ENCODE results near the gene CKB.

The CKB gene

DNA sequence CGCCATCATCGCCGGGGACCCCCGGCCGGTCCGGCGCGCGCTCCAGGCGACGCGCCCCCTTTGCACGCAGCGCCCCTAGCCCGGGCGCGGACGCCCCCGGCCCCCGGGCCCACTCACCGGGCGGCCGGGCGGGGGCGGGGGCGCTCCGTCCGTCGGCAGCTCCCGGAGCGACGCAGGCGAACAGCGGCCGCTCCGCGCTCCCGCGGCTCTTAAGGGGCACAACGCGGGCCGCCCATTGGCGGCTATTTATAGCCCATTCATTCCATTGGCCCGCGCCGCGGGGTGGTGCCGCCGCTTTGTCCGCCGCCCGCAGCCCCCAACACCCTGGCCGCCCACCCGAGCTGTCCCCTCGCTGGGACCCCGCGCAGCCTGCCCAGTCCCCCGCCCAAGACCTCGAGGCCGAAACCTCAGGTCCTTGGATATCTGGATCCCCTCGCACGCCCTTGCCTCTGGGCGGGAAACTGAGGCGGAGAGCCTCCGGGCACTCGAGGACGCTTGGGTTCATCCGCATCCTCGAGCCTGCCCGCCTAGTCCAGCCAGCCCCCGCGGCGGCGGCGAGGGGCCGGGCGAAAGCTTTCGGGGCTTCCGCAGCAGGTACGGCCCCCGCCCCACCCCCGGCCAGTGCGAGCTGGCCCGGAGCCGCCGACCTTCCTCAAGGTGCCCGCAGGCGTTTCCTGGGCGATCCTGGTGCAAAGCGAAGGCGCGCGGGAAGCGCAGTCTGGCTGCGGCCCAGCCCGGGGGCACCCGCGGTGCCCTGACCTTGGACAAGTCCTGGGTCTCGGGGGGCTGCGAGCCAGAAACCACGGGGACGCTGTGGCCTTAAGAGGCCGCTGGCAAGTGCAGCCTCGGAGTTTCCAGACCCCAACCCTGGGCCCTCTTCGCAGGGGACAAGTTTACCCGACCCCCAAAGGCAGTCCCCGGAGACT is at the start of gene CKB:
TSS of gene CKB (minus strand) at position 182 of the 926 bp plus-strand sequence. CDS start 337 bp downstream, outside the sequence.
- DNase-seq (ENCODE audit: low read depth, low spot score): no peak

DNA sequence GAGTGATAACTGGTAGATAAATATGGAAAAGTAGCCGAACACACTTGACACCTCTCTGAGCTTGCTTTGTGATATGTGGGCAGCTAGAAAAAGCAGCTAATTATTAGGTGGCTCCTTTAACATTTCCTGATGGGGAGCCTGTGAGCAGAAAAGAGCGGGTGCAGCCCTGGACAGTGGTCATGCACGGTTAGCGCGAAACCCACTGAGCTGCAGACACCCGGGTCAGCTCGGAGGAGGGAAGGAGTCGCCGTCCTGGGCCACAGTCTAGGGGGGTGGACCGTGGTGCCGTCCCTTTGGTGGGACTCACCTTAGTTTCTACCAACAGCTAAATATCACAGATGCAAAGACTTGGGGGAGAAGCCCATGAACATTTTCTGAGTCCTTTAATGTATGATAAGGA is 46.8 kb upstream of the CKB start:
- no peak for DNase-seq (ENCODE audit: low read depth, low spot score)

DNA sequence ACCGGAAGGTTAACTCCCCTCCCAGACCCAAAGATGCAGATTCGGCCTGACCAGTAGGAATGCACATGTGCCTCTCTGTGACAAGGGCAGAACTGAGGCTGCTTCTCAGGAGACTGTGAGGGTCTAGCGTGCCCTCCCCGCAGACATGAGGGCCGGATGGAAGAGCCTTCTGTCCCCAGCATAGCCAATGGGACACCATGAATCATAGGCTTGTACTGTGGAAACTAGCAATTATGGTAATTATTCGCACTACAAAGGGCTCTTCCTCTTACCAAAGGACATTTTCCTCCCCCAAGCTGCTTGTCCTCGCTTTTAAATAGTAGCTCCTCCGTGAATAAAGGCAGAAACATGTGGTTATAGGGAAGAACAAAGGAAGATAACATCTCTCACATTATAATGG is 46.3 kb upstream of the CKB start:
- no peak for DNase-seq (ENCODE audit: low read depth, low spot score)

DNA sequence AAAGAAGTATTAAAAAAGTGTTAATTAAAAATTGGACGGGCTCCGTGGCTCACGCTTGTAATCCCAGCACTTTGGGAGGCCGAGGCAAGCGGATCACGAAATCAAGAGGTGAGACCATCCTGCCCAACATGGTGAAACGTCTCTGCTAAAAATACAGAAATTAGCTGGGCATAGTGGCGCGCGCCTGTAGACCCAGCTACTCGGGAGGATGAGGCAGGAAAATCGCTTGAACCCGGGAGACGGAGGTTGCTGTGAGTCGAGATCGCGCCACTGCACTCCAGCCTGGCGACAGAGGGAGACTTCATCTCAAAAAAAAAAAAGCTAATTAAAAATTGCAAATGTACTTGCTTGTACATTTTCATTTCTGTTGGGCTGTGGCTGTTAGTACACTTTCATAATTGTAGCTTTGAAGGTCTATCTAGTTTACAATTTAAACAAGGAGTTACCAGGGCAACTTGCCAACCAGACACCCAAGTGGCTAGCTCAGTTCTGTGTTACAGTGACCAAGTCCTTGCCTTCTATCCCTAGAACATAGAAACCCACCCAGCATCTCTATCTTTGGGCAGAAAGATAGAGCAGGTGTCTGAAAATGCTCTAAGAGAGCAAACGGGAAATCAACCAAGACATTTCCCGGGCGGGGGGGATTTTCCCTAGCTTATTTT is 41.3 kb upstream of the CKB start:
- no peak for DNase-seq (ENCODE audit: low read depth, low spot score)

DNA sequence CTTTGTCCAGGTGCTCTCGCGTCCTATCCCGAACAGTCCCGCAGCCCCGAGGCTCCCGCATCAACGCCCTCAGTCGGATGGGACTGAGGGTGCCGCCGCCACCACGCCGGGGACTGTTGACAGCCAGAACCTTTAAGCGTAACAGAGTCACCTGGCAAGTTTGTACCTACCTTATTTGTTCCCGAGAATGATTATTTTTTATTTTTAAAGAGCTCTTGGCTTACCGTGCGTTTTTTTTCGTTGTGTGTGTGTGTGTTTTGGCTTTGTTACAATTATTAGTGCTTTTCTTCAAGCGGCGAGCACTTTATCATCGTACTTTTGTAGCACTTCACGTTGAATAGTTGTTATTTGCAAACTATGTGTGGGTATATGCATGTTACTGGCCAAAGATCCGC is 40.6 kb upstream of the CKB start:
- no peak for DNase-seq (ENCODE audit: low read depth, low spot score)

DNA sequence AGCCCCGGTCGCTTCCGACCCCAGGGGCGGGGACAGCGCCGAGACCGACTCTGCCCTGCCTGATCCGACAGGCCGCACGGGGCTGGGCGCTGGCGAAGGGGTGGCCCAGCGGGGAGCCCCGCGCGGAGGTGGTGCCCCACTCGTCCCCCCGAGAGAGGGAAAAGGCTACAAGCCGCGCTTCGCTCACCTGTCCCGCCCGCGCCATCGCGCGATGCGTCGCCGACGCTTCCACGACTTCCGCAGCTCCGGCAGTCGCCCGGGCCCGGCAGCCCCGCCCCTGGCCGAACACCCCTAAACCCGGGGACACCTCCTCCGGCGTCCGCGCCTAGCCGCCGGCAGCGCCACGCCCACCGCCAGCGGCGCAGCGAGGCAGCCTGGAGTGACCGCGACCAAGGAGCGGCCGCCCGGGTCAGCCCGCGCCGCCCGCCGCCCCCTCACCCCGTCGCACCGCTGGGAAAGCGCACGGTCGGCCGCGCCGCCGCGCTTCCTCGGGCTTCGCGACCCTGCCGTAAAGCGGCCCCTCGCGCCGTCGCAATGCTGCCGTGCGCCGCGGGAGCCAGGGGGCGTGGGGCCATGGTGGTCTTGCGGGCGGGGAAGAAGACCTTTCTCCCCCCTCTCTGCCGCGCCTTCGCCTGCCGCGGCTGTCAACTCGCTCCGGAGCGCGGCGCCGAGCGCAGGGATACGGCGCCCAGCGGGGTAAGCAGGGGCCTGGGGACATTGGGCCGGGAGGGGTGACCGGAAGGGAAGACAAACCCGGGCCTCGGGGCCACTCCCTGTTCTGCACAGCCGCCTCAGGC is 40.0 kb upstream of the CKB start, which contains the start of the genes BAG5 and COA8:
TSS of gene BAG5 (minus strand) at position 229 of the 797 bp plus-strand sequence. CDS start 1,493 bp downstream, outside the sequence.
TSS of gene COA8 (plus strand) at position 532 of the 797 bp plus-strand sequence. CDS start at position 574, 42 bp downstream.
- no peak for DNase-seq (ENCODE audit: low read depth, low spot score)

DNA sequence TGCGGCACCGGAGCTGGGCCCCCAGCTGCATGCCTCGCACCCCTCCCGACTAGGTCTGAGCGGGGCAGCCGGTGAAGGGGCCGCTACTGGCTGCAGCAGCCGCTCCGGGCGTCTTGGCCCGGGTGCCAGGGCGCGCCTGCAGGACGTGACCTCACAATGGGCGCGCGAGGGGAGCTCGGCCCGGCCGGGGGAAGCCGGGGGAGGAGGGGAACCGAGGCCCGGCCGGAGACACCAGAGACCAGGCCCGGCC is 39.5 kb upstream of the CKB start:
- DNase-seq (ENCODE audit: low read depth, low spot score): no peak

DNA sequence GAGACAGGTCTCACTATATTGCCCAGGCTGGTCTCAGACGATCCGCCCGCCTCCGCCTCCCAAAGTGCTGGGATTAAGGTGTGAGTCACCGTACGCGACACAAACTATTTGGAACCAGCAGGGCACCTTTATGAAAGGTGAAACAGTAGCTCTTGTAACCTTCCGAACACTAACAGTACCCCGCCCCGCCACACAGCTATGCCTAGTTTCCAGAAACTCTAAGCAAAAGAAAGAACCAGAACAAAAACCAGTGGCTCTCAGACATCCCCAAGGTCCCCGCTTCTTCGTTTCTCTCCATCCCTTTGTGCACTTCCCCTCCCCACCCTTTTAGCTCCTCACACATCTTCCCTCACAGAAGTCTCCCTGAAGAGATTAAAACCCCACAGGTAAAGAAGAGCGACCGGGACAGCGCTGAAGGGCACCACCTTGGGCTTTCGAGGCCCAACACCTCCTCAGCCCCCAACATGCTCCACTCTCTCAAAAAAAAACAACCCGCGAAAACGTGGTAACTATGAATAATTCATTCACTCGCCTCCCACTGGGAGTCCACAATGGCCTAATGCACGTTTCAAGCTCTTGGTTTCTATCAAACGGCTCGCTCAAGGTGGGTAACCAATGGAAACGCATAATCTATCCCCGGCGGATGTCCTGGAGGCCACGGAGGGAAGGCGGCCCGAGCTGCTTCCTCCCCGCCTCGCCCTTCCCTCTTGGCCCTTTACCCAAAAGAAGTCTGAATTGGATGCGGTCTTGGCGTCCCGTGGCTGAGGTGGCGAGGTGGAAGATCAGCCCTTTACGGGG is 39.0 kb upstream of the CKB start:
- DNase-seq (ENCODE audit: low read depth, low spot score): no peak

DNA sequence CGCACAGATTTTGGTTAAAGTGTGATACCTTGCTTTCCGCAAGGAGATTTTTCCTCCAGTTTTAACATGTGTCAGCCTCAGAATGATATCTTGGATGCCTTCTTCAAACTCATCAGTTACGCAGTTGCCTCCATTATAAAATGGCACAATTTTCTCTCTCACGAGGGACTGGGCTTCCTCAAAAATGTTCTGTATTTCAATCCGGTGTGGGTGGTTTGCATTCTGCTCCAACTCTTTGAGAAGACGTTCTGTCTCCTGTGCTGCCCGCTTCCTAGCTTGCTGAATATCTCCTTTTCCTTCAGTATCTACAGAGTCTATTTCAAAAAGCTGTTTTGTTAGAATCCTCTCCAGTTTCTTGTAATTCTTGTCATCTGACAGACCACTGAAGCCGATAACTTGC is 38.1 kb upstream of the CKB start:
- no peak for DNase-seq (ENCODE audit: low read depth, low spot score)

DNA sequence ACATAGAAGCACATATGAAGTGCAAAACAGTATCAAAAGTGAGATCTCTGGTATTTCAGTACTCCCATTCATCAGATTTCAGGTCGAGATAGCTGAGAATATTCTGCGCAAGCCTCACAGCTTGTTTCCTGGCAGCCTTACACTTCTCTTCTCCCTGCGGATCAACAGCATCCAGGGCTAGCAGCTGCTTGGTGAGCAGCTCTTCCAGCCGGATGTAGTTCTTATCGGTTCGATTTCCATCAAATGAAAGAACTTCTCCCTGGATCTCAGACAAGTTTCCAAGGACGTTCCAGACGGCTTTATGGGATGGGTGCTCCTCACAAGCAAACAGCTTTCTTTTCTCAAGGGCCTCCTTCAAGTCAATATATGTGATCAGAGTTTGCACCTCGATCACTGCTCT is 37.1 kb upstream of the CKB start:
- no peak for DNase-seq (ENCODE audit: low read depth, low spot score)

DNA sequence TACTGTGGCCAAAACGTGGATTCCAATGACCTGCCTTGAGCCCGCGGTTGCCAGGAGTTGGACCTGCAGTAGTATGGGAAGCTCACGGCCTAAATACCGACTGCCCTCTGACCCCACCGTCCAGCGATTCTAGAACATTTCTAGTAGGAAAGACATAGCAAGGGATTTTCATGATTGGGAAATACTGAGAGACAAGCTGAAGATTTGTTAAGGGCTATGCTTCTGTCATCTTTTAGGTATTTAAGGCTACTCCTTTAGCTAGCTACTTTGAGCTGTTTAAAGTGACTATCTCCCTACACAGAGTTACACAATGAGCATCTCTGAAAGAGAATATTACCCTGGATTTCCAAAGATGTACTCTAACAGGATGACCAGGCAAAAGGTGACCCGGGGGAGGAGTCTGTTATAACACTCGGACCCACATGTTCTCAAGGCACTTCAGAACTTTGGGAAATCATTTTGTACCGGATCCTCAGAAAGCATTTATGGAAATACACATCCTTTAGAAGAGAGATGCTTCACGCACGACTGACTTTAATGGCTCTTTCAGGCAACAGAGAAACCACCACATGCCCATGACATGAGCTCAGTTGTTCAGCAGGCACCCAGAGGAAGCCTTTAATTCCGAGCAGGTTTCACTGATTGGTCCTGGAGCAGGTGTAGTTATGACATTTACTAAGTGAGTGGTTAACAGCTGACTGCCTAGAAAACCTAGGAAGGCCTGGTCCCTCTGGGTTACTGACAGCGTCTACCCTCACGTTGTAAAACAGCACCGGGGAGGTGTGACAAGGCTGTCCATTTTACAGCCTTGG is 35.6 kb upstream of the CKB start:
- DNase-seq (ENCODE audit: low read depth, low spot score): no peak

DNA sequence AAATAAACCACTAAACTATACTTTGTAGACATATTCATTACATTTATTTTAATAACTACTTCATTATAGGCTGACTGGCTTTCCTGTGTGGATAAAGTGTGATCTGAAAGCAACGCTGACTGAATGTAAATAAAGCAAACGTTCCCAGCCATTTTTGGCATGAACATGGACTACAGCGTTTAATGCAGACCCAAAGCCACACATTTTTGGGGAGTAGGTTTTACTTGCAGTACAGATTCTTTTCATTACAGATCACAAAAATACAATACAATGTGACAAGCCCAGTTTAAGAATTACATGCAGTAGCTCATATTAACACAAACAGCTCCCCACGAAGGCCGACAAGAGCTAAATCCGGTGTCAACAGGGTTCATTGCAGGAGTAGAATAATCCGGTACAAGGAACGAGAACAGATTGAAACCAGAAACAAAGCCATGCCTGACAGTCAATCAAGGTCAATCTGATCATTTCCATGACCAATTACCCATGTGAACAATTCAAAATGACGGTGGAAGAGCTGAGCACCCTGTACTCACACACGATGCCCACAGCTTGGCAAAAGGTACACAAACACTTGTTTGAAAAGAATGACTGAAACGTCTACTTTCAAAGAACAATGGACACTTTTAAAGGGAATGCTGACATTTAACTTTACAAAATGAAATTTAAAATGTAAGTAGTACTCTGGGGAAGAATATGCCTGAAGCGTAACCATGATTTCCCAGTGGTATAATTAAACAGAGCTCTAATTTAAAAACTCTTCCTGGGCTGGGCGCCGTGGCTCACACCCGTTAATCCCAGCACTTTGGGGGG is 34.5 kb upstream of the CKB start:
- DNase-seq (ENCODE audit: low read depth, low spot score): no peak

DNA sequence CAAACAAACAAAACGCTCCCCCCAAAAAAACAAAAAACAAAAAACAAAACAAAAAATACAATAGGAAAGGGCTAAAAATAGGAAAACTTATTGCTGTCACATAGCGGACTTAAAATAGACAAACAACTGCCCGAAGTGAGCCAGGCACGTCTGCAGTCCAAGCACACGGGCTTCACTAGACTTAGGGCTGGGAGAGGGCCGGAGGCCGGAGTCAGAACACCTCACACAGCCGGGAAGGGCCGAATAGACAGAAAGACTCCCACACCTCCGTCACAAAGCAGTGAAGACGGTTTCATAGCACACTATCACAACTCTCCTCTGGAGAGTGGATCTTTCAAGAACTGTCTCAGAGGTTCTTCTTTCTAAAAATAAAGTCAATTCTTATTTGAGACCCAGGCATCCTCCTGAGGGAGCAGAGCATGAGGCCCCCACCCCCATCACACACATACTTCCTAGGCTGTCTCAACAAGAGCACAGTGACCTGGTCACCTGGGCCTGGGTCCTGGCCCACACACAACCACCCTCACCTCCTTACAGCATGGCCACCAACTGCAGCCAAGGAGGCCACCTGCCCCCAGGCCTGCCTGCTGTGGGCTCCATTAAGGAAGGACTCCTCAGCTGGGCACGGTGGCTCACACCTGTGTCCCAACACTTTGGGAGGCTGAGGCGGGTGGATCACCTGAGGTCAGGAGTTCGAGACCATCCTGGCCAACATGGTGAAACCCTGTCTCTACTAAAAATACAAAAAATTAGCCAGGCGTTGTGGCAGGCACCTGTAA is 33.1 kb upstream of the CKB start:
- no peak for DNase-seq (ENCODE audit: low read depth, low spot score)

DNA sequence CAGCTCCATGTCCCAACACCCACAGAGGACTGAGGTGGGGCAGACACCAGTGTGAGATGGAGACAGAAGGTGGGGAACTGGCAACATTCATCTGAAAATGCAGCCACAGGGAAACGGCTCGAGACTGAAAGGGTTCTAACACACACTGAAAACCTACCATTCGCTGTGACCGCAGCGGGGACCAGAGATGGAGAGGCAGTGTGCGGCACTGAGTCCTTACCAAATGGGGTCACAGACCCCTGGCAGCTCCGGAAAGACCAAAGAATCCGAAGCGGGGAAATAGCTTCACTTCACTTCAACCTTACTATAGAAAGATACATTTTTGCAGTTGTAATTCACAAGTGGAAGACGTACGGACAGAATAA is 30.2 kb upstream of the CKB start:
- no peak for DNase-seq (ENCODE audit: low read depth, low spot score)

DNA sequence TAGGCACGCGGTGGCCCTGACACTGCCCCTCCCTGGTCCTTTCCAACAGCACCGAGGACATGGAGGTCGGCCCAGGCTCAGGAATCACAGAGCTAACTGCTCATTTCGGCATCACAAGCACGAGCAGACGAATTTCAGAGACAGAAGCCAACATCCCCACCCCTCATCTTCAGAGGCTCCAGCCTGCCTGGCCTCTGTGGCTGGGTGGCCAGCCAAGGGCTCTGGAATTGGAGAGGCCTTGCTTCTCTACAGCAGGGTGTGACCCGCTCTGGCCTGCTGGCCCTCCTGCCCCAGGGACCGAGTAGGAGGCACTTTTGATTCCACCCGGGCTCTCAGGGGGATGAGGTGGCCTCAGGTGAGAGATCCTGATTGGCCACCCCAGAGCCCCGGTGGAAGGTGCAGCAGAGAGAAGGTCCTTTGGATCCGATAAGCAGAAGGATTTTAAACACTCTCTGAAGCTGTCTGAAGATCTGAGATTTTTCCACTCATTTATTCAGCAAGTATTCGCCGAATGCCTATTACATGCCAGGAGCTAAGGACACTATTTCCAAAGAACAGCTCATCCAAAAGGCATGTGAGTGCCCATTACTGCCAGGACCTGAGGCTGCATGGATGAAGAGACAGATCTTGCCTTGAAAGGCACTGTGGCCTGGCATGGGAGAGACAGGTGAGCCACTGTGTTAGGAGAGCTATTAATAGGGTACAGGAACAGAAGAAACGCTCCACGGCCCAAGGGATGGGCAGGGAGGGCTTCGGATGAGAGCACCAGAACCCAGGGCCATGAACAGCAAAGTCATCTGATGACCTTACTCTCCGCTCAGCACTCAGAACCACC is 29.6 kb upstream of the CKB start:
- DNase-seq (ENCODE audit: low read depth, low spot score): no peak

DNA sequence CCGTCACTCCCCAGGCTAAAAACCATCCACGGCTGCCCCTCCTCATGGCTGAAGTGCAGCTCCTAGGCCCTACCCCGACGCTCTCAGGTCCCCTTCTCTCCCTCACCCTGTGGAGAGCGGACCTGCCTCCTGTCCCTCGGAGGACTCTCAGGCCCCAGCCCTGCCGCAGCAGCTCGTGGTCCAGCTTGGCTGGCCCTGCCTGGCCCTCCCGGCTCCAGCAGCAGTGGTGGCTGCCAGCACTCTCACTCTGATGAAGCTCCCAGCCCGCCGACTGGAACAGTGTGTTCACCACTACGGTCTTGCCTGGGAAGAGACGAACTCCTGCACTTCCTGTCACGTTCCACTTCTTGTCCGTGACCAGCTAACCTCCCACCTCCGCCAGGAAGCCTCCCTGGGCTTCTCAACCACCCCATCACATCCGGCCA is 28.7 kb upstream of the CKB start:
- no peak for DNase-seq (ENCODE audit: low read depth, low spot score)

DNA sequence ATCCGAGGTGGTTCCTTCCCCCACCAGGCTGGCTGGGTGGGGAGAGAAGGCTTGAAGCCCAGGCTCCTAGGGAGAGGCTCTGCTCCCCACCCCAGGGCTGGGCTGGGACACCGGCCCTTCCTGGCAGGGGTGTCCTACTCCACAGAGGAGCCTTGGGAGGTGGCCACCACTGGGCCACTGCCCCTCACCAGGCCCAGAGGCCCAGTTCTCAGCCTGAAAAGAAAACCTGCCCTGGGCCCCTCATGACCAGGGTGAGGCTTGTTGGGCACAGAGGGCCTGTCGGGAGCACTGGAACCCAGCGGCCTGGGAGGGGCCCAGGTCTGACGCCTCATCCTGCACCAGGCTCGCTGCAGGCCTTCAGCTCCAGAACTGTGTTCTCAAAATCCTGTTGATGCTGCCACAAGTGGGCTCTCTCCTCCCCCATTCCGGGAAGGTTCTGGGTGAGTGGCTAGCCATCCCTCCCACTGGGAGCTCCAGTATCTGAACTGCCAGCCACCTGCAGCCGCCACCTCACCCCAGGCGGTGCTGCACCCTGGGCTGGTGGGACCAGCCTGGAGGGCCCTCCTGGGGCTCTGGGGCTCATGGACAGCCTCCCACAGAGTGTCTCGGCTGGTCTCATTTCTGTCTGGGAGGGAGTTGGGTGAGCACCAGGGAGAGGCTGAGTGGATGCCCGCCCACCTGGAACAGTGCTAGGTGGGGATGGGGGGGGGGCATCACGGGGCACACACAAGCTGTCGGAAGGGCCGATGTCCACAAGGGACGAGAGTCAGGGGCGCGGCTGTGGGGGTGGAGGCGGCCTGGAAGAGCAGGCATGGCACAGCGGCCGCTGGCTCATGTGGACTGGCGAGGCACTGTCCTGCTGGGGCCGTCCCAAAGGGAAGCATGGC is 28.1 kb upstream of the CKB start:
- DNase-seq (ENCODE audit: low read depth, low spot score): no peak
